Measurements from ENCODE around the gene BPIFA3.

Gene BPIFA3

DNA sequence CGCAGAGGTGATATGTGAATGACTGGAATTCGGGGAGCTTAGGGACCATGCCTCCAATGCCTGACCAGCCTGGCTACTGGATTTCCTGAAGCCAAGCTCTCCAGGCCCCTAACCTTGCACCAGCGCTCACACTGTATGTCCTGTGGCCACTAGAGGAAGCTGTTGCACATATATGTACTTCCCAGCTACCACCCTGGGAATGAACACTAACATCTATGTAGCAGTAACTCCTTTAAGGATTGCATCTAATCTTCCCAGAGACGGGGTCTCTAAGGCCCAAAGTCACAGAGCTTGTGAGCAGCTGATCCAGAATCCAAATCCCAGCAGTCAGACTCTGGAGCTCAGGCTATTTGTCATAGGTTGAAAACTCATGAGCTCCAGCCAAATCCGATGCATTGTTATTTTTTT lies 45.5 kb downstream of the BPIFA3 start:
- peak; percentile 30 for DNase-seq (ENCODE audit: low spot score)

- no peak for DNase-seq (ENCODE audit: low spot score)
These were observed 46.6 kb downstream of the BPIFA3 start for GRCh38 chr20:33263784-33264183.

- DNase-seq (ENCODE audit: low spot score): no peak
These were observed 50.5 kb downstream of the BPIFA3 start for GRCh38 chr20:33267701-33268100.

DNA sequence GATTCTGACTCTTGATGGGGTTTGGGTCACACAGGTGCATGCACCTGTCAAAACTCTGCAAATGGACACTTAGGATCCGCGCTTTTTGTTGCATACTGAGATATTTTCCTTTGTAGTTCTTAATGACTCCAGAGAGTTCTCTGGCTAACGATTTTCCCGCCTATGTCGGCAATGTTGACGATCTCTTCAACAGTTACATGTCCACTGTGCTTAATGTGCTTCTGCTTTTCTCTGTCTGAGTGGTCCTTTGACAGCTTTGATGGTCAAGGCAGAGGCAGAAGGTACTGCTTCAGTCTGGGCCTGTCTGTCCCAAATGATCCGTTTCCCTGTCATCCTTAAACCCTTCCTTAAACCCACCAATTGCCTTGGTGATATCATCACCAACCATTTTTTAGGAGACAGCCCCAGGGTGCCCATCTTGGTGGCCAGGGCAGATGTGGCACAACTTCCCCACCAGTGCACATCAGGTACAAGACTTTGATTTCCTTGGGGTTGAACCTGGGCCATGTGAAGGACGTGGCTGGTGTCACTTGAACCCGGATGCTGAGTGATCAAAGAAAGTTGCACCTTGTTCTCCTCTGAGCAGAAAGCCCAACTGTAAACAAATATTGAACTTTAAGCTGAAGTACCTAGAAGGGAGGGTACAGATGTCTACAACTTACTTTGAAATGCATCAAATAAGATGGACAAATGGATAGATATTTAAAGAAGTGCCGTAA lies 55.2 kb downstream of the BPIFA3 start:
- DNase-seq (ENCODE audit: low spot score): no peak

GRCh38 chr20:33273117-33273851 lies 56.1 kb downstream of the BPIFA3 start:
- DNase-seq (ENCODE audit: low spot score): no peak

DNA sequence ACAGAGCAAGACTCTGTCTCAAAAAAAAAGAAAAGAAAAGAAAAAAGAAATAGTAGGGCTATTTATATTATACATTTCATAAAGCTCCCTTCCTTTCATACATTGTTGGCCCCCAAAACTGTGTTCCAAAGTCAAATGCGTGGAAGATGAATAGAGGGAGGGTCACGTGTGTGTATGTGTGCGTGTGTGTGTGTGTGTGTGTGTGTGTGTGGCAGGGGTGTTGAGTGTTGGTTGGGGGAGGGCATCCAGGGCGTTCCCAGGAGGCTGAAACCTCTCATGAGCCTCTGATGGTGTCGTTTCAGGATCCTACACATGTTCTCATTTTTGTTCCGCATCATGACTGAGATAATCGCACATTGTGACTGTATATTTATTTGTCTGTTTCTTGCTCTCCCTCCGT lies 58.1 kb downstream of the BPIFA3 start:
- DNase-seq (ENCODE audit: low spot score): no peak

DNA sequence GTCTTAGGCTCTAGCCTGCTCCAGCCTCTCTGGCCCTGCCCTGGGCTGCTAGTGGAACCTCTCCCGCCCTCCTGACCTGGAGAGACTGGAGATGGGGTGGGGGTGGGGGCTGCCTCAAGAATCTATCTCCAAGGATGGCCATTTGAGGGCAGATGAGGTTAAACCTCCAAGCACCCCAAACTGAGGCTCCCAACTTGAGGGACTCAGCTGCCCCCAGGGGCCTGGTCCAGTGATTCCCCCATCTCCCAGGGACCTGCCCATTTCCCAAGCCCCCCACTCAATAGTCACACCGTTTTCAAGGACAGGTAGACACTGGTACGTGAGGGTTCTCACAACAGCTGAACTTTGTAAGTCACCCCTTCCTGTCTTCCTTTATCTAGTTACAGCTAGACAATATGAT lies 58.7 kb downstream of the BPIFA3 start:
- DNase-seq (ENCODE audit: low spot score): no peak

GRCh38 chr20:33276303-33277113 lies 59.4 kb downstream of the BPIFA3 start:
- DNase-seq (ENCODE audit: low spot score): no peak
